Gastroesophageal sphincter (tissue), 4 donors: Measurements from ENCODE around the gene IFIT3. TPM values are rescaled to one million over a fixed set of nuclear protein-coding genes. Genes with fewer than 3 reads are reported as not detected.

Source experiments
- ATAC-seq: fragments of 150-250 bp; one replicate; pipeline ENCODE4 v1.9.1; 2016; ENCODE audit warnings: mild to moderate bottlenecking, moderate library complexity
- H3K27ac ChIP-seq, 4 donors: fragments of 200-600 bp; sonication (generic) in 3 of 4; 1 replicate in 3 of 4; 2 replicates in 1 of 4; pipeline ENCODE4 v1.5.1; 2016 to 2019
- H3K27me3 ChIP-seq: fragments of 200-600 bp; sonication (generic); one replicate; pipeline ENCODE4 v1.5.1; 2019
- H3K36me3 ChIP-seq, 2 donors: fragments of 200-600 bp; sonication (generic); one replicate each; pipeline ENCODE4 v1.5.1; 2019; ENCODE audit warnings: control low read depth in 1 of 2
- H3K4me1 ChIP-seq, 3 donors: fragments of 200-600 bp; sonication (generic); 1 replicate in 2 of 3; 2 replicates in 1 of 3; pipeline ENCODE4 v1.5.1; 2016 to 2019; ENCODE audit warnings: control low read depth in 2 of 3
- H3K4me3 ChIP-seq, 2 donors: fragments of 200-600 bp; sonication (generic); one replicate each; pipeline ENCODE4 v1.5.1; 2019; ENCODE audit warnings: mild to moderate bottlenecking in 1 of 2, moderate library complexity in 1 of 2
- H3K9me3 ChIP-seq, 3 donors: fragments of 200-600 bp; sonication (generic); one replicate each; pipeline ENCODE4 v1.5.1; 2017 to 2019; ENCODE audit warnings: control low read depth in 2 of 3
- EP300 ChIP-seq: sonication (generic); formaldehyde crosslinking; IDR thresholded peaks from one replicate; pipeline ENCODE4 v1.6.1; 2017; ENCODE audit warnings: antibody characterized with exemption, mild to moderate bottlenecking
- POLR2A ChIP-seq, 2 donors: fragments of 450-650 bp; IDR thresholded peaks; one replicate each; pipeline ENCODE4 v1.6.1; 2017; ENCODE audit warnings: antibody characterized with exemption in 2 of 2, mild to moderate bottlenecking in 2 of 2, moderate library complexity in 1 of 2
- POLR2AphosphoS5 ChIP-seq: sonication (generic); formaldehyde crosslinking; IDR thresholded peaks from one replicate; pipeline ENCODE4 v1.6.1; 2017; ENCODE audit warnings: antibody characterized with exemption
- WGBS, 2 donors: methylation state at CpG; one replicate each; pipeline ENCODE4 v1.1.5; 2018; ENCODE audit warnings: low coverage in 1 of 2; 5-methylcytosine and 5-hydroxymethylcytosine counted together
- total RNA-seq, 4 donors: library from RNA; depleted of rRNA; stranded (reverse); fragments of >200 nt; gene quantifications; one replicate each; pipeline ENCODE4 v1.1.0, GENCODE V29; 2016
- TF ChIP-seq, protein P1 (sequence below), 4 experiments: fragments of 200-600 bp in 2 of 4; fragments of 450-650 bp in 2 of 4; sonication (generic) in 1 of 4; IDR thresholded peaks; one replicate each; pipeline ENCODE4 v1.5.1; 2017 to 2019; ENCODE audit warnings: antibody characterized with exemption in 4 of 4, mild to moderate bottlenecking in 2 of 4, moderate library complexity in 2 of 4

Gene IFIT3
- total RNA-seq, 4 donors from 2014 or later = 8.1 to 15.5 (median 11.9) TPM

DNA sequence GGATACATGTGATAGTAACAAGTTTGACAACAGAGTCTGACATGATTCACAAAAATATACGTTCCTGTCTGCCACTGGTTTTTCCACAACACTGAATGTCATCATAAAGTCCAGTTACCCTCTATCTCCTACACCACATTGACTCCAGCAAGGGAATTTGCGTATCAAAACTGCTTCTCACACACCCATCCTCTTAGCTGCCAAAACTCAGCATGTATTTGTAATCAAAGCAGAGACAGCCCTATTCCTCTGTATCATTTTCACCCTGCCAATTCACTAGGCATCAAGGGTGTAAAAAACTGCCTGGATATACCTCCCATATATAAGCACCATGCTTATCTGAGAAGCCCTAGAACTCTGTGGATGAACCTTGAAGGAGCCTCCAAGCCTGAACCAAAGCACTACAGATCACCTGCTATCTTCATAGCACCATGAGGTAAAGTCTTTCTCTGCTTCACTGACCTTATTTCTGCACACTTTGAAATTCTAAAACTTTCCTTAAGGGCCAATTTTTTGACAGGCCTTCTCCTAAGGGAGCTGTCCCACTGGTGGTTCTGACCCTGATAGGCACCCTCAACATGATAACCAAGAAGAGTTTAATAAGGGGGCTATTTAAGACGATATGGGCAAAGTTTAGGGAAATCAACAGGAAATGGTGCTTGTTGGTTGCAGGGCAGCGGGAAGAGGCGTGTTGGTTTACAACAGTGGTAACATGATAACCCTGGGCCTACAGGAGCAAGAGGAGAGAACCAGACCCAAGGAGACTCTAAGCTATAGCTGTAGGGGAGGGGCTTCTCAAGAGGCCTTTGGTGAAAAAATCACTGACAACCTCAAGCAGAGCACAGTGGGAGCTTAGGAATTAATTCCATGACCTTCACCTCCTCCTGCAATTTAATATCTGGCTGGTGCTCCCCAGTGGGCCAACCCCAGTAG is 50.2 kb downstream of the IFIT3 start, which contains the start of gene IFIT1B:
TSS of gene IFIT1B (plus strand) at position 352 of the 933 bp plus-strand sequence. CDS start at position 432, 80 bp downstream.
- ATAC-seq = no peak
- no peak for TF ChIP-seq POLR2A (IDR thresholded peaks at IDR 0.05)
- TF ChIP-seq EP300 = no peak
- TF ChIP-seq, protein P1, sequence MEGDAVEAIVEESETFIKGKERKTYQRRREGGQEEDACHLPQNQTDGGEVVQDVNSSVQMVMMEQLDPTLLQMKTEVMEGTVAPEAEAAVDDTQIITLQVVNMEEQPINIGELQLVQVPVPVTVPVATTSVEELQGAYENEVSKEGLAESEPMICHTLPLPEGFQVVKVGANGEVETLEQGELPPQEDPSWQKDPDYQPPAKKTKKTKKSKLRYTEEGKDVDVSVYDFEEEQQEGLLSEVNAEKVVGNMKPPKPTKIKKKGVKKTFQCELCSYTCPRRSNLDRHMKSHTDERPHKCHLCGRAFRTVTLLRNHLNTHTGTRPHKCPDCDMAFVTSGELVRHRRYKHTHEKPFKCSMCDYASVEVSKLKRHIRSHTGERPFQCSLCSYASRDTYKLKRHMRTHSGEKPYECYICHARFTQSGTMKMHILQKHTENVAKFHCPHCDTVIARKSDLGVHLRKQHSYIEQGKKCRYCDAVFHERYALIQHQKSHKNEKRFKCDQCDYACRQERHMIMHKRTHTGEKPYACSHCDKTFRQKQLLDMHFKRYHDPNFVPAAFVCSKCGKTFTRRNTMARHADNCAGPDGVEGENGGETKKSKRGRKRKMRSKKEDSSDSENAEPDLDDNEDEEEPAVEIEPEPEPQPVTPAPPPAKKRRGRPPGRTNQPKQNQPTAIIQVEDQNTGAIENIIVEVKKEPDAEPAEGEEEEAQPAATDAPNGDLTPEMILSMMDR (IDR thresholded peaks at IDR 0.05) = no peak
- no peak for TF ChIP-seq POLR2AphosphoS5
- whole genome bisulfite sequencing, 2 donors = 92 to 96% methylated on average over 4 to 5 of the region's 5 CpGs
- H3K9me3 ChIP-seq = no peaks in the 10 kb centered on the region
- H3K36me3 ChIP-seq = no peaks in the 10 kb centered on the region
- H3K4me1 ChIP-seq = peaks cover 13 to 23% (median 16%) of the 10 kb centered on the region in 3 donors
- no peak within 1 kb of the TSS for H3K4me3 ChIP-seq
- no peaks in the 10 kb centered on the region for H3K27me3 ChIP-seq
- H3K27ac ChIP-seq = no peak within 1 kb of the TSS

DNA sequence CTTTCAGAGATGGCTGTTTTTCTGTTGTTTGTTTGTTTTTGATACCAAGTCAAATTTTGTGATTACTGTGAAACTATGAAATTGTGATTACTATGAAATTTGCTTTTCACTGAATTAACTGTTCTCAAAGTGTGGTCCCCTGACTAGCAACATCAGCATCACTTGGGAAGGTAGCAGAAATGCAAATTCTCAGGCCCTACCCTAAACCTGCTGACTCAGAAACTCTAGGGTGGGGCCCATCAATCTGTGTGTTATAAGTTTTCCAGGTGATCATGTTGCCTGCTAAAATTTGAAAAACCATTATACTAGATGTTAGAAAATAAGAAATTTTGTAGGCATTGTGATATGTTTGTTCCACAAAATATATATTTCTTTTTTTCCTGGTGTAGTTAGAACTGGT is 51.3 kb downstream of the IFIT3 start:
- no peaks in the 10 kb centered on the region for H3K27me3 ChIP-seq
- TF ChIP-seq EP300 (no peak), POLR2A (IDR thresholded peaks at IDR 0.05) (no peak)
- ATAC-seq = no peak

DNA sequence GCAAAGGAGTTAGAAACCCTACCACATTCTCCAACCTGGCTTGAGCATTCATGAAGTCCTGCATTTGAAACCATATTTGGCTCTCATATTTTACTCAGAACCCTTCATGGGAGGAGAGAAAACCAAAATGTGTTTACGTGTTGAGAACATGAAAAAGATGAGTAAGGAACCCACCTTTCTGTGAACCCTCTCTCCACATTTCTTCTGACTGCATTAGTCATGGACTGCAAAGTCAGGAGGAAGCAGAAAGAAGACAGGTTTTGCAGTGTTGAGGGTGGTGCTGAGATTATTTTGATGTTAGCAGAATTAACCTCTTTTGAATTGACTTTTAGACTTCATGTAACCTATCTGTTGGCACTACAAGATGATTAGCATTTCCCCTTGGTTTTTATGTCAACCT is 55.0 kb downstream of the IFIT3 start:
- 83 to 100% methylated on average over 1 of the region's 1 CpG for WGBS, 2 donors
- Histone ChIP-seq H3K4me1 (no peaks in the 10 kb centered on the region), H3K27me3 (no peaks in the 10 kb centered on the region), H3K27ac (no peak overlapping the region), H3K9me3 (no peaks in the 10 kb centered on the region), H3K36me3 (no peaks in the 10 kb centered on the region), H3K4me3 (no peak overlapping the region)
- no peak for TF ChIP-seq EP300
- TF ChIP-seq, protein P1 (IDR thresholded peaks at IDR 0.05) = no peak
- TF ChIP-seq POLR2AphosphoS5 = no peak
- TF ChIP-seq POLR2A (IDR thresholded peaks at IDR 0.05) = no peak
- no peak for ATAC-seq

More for the DNA sequence above, 51.3 kb downstream of the IFIT3 start:
- Histone ChIP-seq H3K4me1 (peaks cover 5 to 12% (median 7%) of the 10 kb centered on the region in 3 donors), H3K9me3 (no peaks in the 10 kb centered on the region), H3K27ac (no peak overlapping the region), H3K4me3 (no peak overlapping the region), H3K36me3 (no peaks in the 10 kb centered on the region)

DNA sequence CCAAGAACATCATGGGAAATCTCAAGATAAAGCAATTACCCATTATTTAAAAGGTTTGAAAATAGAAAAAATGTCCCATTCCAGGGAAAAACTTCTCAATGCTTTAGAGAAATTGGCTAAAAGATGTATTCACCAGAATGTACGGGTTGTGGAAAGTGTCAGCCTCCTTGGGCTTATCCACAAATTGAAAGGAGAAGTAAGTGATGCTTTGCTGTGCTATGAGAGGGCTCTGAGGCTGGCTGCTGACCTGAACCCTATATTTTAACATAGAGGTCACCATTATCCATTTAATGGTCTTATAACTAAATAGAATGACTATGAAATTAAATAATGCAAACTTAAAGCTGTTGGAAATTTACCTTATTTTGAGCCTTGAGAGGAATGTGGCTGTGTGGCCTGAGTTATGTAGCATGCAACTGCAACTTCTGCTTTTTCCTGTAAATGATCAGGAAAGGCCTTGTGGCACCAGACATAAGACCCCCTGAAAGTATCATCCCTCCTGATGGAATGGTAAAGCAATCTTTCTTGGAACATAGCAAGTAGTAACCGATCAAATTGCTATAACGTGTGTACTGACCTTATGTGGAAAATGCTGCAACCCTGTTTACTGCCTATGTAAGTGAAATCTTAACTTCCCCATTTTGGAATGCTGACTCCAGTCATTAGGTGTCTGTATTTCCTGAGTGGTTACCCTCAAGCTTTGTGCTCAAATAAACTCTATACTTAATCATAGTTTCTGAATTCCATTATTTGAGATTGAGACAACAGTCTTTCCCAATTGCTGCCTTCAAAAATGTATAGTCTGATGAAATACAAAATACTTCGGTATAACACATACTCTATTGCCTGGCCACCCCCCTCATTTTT is 56.9 kb downstream of the IFIT3 start:
- TF ChIP-seq EP300 (no peak), POLR2AphosphoS5 (no peak), POLR2A (IDR thresholded peaks at IDR 0.05) (no peak)
- TF ChIP-seq, protein P1 (IDR thresholded peaks at IDR 0.05) = no peak
- Histone ChIP-seq H3K27me3 (no peaks in the 10 kb centered on the region), H3K4me1 (peaks cover 0 to 12% (median 0%) of the 10 kb centered on the region in 3 donors), H3K4me3 (no peak overlapping the region), H3K9me3 (no peaks in the 10 kb centered on the region), H3K36me3 (no peaks in the 10 kb centered on the region), H3K27ac (no peak overlapping the region)
- ATAC-seq = peak; percentile 45
- 76 to 93% methylated on average over 4 of the region's 4 CpGs for WGBS, 2 donors

DNA sequence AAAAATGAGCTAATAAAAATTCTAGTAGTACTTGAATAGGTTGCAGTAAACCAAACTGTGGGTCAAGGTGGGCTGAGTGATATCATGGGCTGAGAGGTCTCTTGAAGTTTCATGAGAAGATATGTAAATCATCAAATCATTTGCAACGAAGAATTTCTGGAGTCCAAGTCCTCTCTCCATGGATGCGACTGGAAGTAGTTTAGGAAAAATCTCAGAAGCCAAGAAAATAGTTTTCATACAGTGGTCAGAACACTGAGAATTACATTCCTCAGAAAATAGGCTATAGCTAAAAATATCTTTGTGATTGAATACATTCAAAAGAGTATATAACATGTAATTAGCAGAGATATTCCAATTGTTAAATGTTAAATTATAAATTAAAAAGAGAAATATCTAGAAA is 61.0 kb downstream of the IFIT3 start:
- WGBS, 2 donors = 10 to 21% methylated on average over 2 of the region's 2 CpGs
- Histone ChIP-seq H3K27me3 (no peaks in the 10 kb centered on the region), H3K4me3 (no peak overlapping the region), H3K36me3 (no peaks in the 10 kb centered on the region), H3K27ac (peak overlapping the region in 2 of 4 donors; percentile 32 to 81), H3K9me3 (no peaks in the 10 kb centered on the region), H3K4me1 (peaks cover 10 to 49% (median 13%) of the 10 kb centered on the region in 3 donors)
- TF ChIP-seq POLR2AphosphoS5 = no peak
- no peak for TF ChIP-seq POLR2A (IDR thresholded peaks at IDR 0.05)
- TF ChIP-seq, protein P1 (IDR thresholded peaks at IDR 0.05) = no peak
- no peak for TF ChIP-seq EP300
- ATAC-seq = no peak
